Activated naive CD4-positive, alpha-beta T cell treated with anti-CD3 and anti-CD28 coated beads, Interleukin-2, amount 10 ng/mL, durations not matched to agents 7 days and 5 days (primary cell): ENCODE measurements around the gene JAKMIP3.

ENCODE experiments used
- CTCF ChIA-PET: fragments of 350-600 bp; sonication (Branson Sonifier 250); formaldehyde crosslinking; loops from one replicate; lab custom pipeline; 2021; ENCODE audit warnings: antibody characterized with exemption; lab: Charles Lee
- DNase-seq: peaks from one replicate; pipeline ENCODE4 v3.0.0-alpha.2; 2020
- H3K27ac Mint-ChIP-seq: one replicate; pipeline ENCODE4 v1.8.0; 2021; ENCODE audit warnings: mild to moderate bottlenecking, moderate library complexity, mixed read lengths
- H3K27me3 Mint-ChIP-seq: one replicate; pipeline ENCODE4 v1.8.0; 2021; ENCODE audit warnings: mild to moderate bottlenecking, mixed read lengths
- H3K36me3 Mint-ChIP-seq: one replicate; pipeline ENCODE4 v1.8.0; 2021; ENCODE audit warnings: mixed read lengths
- H3K4me1 Mint-ChIP-seq: one replicate; pipeline ENCODE4 v1.8.0; 2021; ENCODE audit warnings: mixed read lengths
- H3K4me3 Mint-ChIP-seq: one replicate; pipeline ENCODE4 v1.8.0; 2021; ENCODE audit warnings: mild to moderate bottlenecking, moderate library complexity, mixed read lengths
- H3K9me3 Mint-ChIP-seq: one replicate; pipeline ENCODE4 v1.8.0; 2021; ENCODE audit warnings: mixed read lengths

JAKMIP3 gene

GRCh38 chr10:132052124-132052523, 13.6 kb upstream of the JAKMIP3 start:
- Mint-ChIP-seq H3K27ac (no peak overlapping the region), H3K27me3 (peaks cover 12% of the 10 kb centered on the region), H3K9me3 (peaks cover 18% of the 10 kb centered on the region), H3K4me3 (no peak overlapping the region), H3K4me1 (no peaks in the 10 kb centered on the region), H3K36me3 (no peaks in the 10 kb centered on the region)
- CTCF ChIA-PET, result no interaction called here
- DNase-seq, result no peak

DNA sequence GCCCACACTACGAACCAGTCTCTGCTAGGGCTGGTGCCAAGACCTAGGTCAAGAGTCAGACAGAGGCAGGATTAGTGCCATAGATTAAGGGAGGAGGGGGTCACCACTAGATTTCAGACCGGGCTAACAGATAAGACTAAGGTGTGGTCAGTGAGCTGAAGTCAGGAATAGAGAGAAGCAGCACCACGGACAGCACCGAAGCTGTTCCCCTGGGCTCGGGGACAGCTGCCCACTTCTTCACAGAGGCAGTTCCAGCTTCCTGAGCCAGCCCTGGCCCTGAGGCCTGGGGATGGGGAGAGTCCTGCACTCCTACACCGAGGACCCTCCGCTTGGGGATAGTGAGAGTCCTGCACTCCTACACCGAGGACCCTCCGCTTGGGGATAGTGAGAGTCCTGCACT, 11.2 kb upstream of the JAKMIP3 start:
- CTCF ChIA-PET, result no interaction called here
- H3K36me3 Mint-ChIP-seq, result no peaks in the 10 kb centered on the region
- peaks cover 7% of the 10 kb centered on the region for H3K27me3 Mint-ChIP-seq
- H3K27ac Mint-ChIP-seq, result no peak overlapping the region
- H3K4me1 Mint-ChIP-seq, result no peaks in the 10 kb centered on the region
- peaks cover 18% of the 10 kb centered on the region for H3K9me3 Mint-ChIP-seq
- H3K4me3 Mint-ChIP-seq, result no peak overlapping the region
- no peak for DNase-seq

DNA sequence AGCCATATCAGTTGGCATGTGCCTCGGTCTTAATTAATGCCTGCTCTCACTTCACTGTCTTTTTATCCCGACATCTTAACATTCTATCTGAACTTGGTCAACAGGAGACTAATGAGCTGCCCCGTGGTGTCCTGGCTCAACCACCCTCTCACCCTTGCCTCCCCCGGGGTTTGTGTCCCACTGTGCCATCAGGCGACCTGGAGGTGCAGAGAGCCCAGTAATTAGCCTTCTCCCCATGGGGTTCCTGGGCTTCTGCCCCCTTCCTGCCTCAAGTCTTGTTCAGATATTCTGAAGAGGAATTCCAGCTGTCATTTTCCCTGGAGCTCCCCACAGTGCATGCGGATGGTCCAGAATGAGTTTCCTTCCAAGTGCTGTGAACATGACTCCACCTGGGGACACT, 10.1 kb upstream of the JAKMIP3 start:
- CTCF ChIA-PET, result no interaction called here
- Mint-ChIP-seq H3K9me3 (peaks cover 18% of the 10 kb centered on the region), H3K4me1 (no peaks in the 10 kb centered on the region), H3K27ac (no peak overlapping the region), H3K27me3 (no peaks in the 10 kb centered on the region), H3K4me3 (no peak overlapping the region), H3K36me3 (no peaks in the 10 kb centered on the region)
- DNase-seq, result no peak

DNA sequence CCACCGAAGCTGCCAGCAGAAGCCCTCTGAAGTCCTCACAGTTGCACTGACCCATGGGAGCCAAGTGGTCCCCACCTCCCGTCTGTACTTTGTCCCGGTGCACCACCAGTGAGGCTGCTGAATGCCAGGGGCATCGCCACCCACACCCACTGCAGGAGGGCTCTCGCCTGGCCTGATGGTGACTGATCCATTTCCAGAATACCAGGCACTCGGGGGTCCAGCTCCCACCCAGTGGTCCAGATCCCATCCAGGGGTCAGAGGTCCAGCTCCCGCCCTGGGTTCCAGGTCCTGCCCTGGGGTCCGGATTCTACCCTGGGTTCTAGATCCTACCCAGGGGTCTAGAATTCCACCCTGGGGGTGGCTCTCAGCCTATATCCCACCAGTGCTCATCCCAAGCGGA, 9.1 kb upstream of the JAKMIP3 start:
- CTCF ChIA-PET, result no interaction called here
- no peaks in the 10 kb centered on the region for H3K27me3 Mint-ChIP-seq
- no peak overlapping the region for H3K4me3 Mint-ChIP-seq
- H3K27ac Mint-ChIP-seq, result no peak overlapping the region
- DNase-seq, result no peak
- no peaks in the 10 kb centered on the region for H3K4me1 Mint-ChIP-seq
- H3K9me3 Mint-ChIP-seq, result peaks cover 18% of the 10 kb centered on the region
- no peaks in the 10 kb centered on the region for H3K36me3 Mint-ChIP-seq

DNA sequence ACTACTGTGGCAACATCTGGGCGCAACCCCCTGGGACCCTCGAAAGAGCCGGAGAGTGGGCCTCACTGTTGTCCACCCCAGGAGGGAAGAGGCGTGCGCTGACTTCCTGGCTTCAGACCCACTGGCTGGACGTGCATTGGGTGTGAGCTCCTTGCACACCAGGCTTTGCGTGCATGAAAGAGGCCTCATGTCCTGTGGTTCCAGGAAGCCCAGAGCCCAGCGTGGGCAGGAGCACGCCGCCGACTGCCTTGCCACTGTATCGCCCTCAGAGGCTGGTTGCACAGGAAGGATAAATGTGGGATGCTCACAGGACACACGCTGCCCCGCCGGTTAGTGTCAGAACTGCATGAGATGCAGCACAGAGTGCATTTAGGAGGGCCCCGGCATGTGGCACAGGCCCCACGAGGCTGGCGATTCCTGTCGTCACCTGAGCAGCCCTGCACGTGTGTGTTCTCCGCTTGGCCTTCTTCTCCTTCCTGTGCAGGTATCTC, 8.5 kb upstream of the JAKMIP3 start:
- H3K27ac Mint-ChIP-seq, result no peak overlapping the region

DNA sequence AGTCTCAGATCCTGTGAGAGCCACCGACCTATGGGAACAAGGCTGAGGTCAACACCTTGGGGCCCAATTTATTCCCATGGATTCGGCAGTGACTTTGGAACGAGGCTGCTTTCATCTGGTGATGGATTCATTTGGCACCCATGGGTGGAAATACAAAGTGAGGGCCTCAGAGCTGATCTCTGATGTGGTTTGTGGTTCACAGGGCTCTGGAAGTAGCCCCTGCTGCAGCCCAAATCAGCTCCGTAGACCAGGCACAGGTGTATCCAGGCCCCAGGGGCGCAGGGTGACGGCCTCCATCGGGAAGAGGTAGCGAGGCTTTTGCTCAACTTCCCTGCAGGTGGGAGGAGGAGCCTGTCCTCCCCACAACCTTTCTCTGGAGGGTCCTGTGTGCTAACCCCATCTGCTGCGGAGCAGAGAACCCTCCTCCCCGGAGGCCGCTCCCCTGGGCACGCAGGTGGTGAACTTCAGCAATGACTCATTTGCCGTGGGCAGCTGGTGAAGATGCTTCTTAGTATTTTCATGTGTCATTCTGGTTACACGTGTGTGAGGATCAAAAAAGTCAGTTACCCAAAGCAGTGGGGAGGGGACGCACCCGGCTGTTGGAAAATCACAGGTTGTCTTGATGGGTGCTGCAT, 7.5 kb upstream of the JAKMIP3 start:
- peaks cover 10% of the 10 kb centered on the region for H3K27me3 Mint-ChIP-seq
- H3K36me3 Mint-ChIP-seq, result no peaks in the 10 kb centered on the region
- no peak overlapping the region for H3K4me3 Mint-ChIP-seq
- CTCF ChIA-PET, result no interaction called here
- DNase-seq, result no peak
- no peak overlapping the region for H3K27ac Mint-ChIP-seq
- H3K9me3 Mint-ChIP-seq, result peaks cover 6% of the 10 kb centered on the region
- H3K4me1 Mint-ChIP-seq, result no peaks in the 10 kb centered on the region

More for the DNA sequence above, 8.5 kb upstream of the JAKMIP3 start:
- H3K9me3 Mint-ChIP-seq, result peaks cover 16% of the 10 kb centered on the region
- peaks cover 5% of the 10 kb centered on the region for H3K27me3 Mint-ChIP-seq
- DNase-seq, result no peak
- no peaks in the 10 kb centered on the region for H3K36me3 Mint-ChIP-seq
- CTCF ChIA-PET, result no interaction called here
- H3K4me1 Mint-ChIP-seq, result no peaks in the 10 kb centered on the region
- H3K4me3 Mint-ChIP-seq, result no peak overlapping the region

GRCh38 chr10:132058793-132059759, 6.7 kb upstream of the JAKMIP3 start:
- no peak overlapping the region for H3K4me3 Mint-ChIP-seq
- CTCF ChIA-PET, result no interaction called here
- DNase-seq, result no peak
- no peaks in the 10 kb centered on the region for H3K4me1 Mint-ChIP-seq
- no peak overlapping the region for H3K27ac Mint-ChIP-seq
- H3K36me3 Mint-ChIP-seq, result no peaks in the 10 kb centered on the region
- peaks cover 3% of the 10 kb centered on the region for H3K9me3 Mint-ChIP-seq
- H3K27me3 Mint-ChIP-seq, result peaks cover 10% of the 10 kb centered on the region

DNA sequence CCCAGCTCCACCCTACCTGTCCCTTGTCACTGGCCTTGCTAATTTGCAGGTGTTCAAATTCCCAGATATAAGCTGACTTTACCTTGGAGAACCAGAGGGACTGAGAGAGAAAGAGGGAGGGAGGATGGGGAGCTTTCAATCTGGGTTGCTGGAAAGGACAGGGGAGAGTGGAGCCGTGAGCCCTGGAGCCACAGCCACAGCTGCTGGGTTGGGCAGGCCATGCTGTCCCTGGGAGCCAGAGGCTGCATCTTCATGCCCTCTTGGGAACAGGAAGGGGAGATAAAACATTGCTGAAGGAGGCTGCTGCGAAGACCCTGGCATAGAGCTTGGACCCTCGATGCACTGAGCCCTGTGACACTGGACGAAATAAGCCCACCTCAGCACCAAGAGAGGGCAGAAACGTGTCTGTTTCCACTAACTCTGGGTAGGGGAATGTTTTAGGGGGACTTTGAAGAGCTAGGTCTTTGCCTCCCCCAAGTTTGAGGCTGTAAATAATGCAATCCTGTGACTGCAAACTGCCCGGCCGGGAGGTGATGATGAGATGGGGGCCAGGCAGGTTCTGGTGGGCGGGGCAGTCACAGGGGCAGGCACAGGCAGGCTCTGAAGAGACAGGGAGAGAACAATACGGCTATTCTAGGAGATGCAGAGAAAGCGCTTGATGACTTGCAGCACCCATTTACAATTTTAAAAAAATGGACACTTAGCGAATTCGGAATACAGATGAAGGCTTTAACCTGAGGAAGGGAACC, 5.8 kb upstream of the JAKMIP3 start:
- no peaks in the 10 kb centered on the region for H3K4me1 Mint-ChIP-seq
- CTCF ChIA-PET, result no interaction called here
- DNase-seq, result no peak
- no peak overlapping the region for H3K27ac Mint-ChIP-seq
- H3K36me3 Mint-ChIP-seq, result no peaks in the 10 kb centered on the region
- no peaks in the 10 kb centered on the region for H3K9me3 Mint-ChIP-seq
- no peak overlapping the region for H3K4me3 Mint-ChIP-seq
- peaks cover 16% of the 10 kb centered on the region for H3K27me3 Mint-ChIP-seq

- CTCF ChIA-PET, result no interaction called here
- Mint-ChIP-seq H3K9me3 (no peaks in the 10 kb centered on the region), H3K36me3 (no peaks in the 10 kb centered on the region), H3K27me3 (peaks cover 27% of the 10 kb centered on the region), H3K4me3 (no peak overlapping the region), H3K4me1 (no peaks in the 10 kb centered on the region), H3K27ac (no peak overlapping the region)
- DNase-seq, result no peak
Measured at GRCh38 chr10:132061030-132061429, 4.7 kb upstream of the JAKMIP3 start.

DNA sequence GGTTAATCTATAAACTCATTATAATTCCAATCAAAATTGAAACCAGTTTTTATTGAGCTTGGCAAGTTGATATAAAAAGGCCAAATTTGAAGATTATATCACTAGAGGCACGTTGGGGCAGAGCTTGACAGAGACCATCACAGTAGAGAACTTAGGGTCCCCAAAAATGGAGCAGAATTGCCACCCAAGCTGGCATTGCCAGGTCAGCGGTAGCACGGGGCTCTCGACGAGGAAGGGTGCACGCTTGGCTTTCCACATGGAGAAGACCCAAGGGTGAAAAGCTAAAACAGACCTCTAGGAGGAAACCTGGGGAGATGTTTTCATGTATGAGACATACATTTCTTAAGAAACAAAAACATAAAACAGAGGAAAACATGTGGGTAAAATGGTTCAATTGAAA, 4.3 kb upstream of the JAKMIP3 start:
- no peak for DNase-seq
- Mint-ChIP-seq H3K4me1 (no peaks in the 10 kb centered on the region), H3K36me3 (no peaks in the 10 kb centered on the region), H3K27ac (no peak overlapping the region), H3K4me3 (no peak overlapping the region), H3K9me3 (no peaks in the 10 kb centered on the region), H3K27me3 (peaks cover 29% of the 10 kb centered on the region)
- CTCF ChIA-PET, result no interaction called here

GRCh38 chr10:132062116-132062515, 3.6 kb upstream of the JAKMIP3 start:
- H3K27ac Mint-ChIP-seq, result no peak overlapping the region
- H3K4me3 Mint-ChIP-seq, result no peak overlapping the region
- H3K27me3 Mint-ChIP-seq, result peaks cover 29% of the 10 kb centered on the region
- H3K36me3 Mint-ChIP-seq, result no peaks in the 10 kb centered on the region
- CTCF ChIA-PET, result no interaction called here
- no peaks in the 10 kb centered on the region for H3K4me1 Mint-ChIP-seq
- no peak for DNase-seq
- H3K9me3 Mint-ChIP-seq, result no peaks in the 10 kb centered on the region

- CTCF ChIA-PET, result no interaction called here
- H3K9me3 Mint-ChIP-seq, result no peaks in the 10 kb centered on the region
- no peaks in the 10 kb centered on the region for H3K36me3 Mint-ChIP-seq
- H3K4me1 Mint-ChIP-seq, result no peaks in the 10 kb centered on the region
- DNase-seq, result no peak
- H3K27ac Mint-ChIP-seq, result no peak overlapping the region
- peaks cover 29% of the 10 kb centered on the region for H3K27me3 Mint-ChIP-seq
- no peak overlapping the region for H3K4me3 Mint-ChIP-seq
Measured at GRCh38 chr10:132062641-132063390, 2.9 kb upstream of the JAKMIP3 start.

- H3K36me3 Mint-ChIP-seq, result no peaks in the 10 kb centered on the region
- H3K9me3 Mint-ChIP-seq, result no peaks in the 10 kb centered on the region
- CTCF ChIA-PET, result no interaction called here
- DNase-seq, result no peak
- no peak overlapping the region for H3K27ac Mint-ChIP-seq
- H3K4me1 Mint-ChIP-seq, result no peaks in the 10 kb centered on the region
- no peak overlapping the region for H3K4me3 Mint-ChIP-seq
- H3K27me3 Mint-ChIP-seq, result peaks cover 29% of the 10 kb centered on the region
Measured at GRCh38 chr10:132063432-132063831, 2.3 kb upstream of the JAKMIP3 start.
